PC-9 (cell line): ENCODE results near the gene PHLPP1. TPM values are rescaled to one million over a fixed set of nuclear protein-coding genes. Genes with fewer than 3 reads are reported as not detected.

Source experiments
- BruUV-seq: library from RNA; stranded (reverse); fragments of 400-500 nt; replicated peaks from 2 replicates; lab custom pipeline; 2021; lab: Mats Ljungman, UMichigan
- CTCF ChIA-PET: fragments of 300-600 bp; sonication (Branson Sonifier 250); formaldehyde crosslinking; loops from one replicate; lab custom pipeline; 2022; ENCODE audit warnings: antibody characterized with exemption; lab: Charles Lee
- POLR2A ChIA-PET: fragments of 300-600 bp; sonication (Branson Sonifier 250); formaldehyde crosslinking; loops from one replicate; lab custom pipeline; 2022; ENCODE audit warnings: antibody characterized with exemption; ENCODE audit not compliant: unreplicated experiment; lab: Charles Lee
- DNase-seq, 2 experiments: peaks; one replicate each; pipeline versions ENCODE4 v3.0.0 to v3.0.0-alpha.2; 2015 to 2022; ENCODE audit warnings: mixed read lengths in 1 of 2
- H2AFZ ChIP-seq: fragments of 200-600 bp; sonication (generic); 2 replicates; pipeline ENCODE4 v1.8.1; 2017; ENCODE audit warnings: antibody characterized with exemption
- H3F3A ChIP-seq: fragments of 200-600 bp; sonication (generic); 2 replicates; pipeline ENCODE4 v1.8.1; 2017; ENCODE audit warnings: antibody characterized with exemption, mild to moderate bottlenecking, low read depth; ENCODE audit not compliant: insufficient read depth
- H3K27ac ChIP-seq: fragments of 200-600 bp; sonication (generic); 2 replicates; pipeline ENCODE4 v1.6.1; 2016; ENCODE audit warnings: mixed run types
- H3K27me3 ChIP-seq: fragments of 200-600 bp; sonication (generic); 2 replicates; pipeline ENCODE4 v1.6.1; 2016; ENCODE audit warnings: low read depth, mixed run types; ENCODE audit not compliant: insufficient read depth
- H3K36me3 ChIP-seq: fragments of 200-600 bp; sonication (generic); 2 replicates; pipeline ENCODE4 v1.6.1; 2016; ENCODE audit warnings: low read depth, mixed run types
- H3K4me1 ChIP-seq: fragments of 200-600 bp; sonication (generic); replicated peaks from 2 replicates; pipeline ENCODE4 v1.6.1; 2016; ENCODE audit warnings: mixed run types; ENCODE audit not compliant: insufficient read depth
- H3K4me2 ChIP-seq: fragments of 200-600 bp; sonication (generic); 2 replicates; pipeline ENCODE4 v1.6.1; 2017; ENCODE audit warnings: mixed run types
- H3K4me3 ChIP-seq: fragments of 200-600 bp; sonication (generic); 2 replicates; pipeline ENCODE4 v1.6.1; 2016; ENCODE audit warnings: mixed run types
- H3K79me2 ChIP-seq: fragments of 200-600 bp; sonication (generic); 2 replicates; pipeline ENCODE4 v1.6.1; 2017; ENCODE audit warnings: low read depth, mixed run types
- H3K9me2 ChIP-seq: fragments of 200-600 bp; sonication (generic); 2 replicates; pipeline ENCODE4 v1.8.1; 2017; ENCODE audit warnings: mild to moderate bottlenecking; ENCODE audit not compliant: insufficient read depth
- H3K9me3 ChIP-seq: fragments of 200-600 bp; sonication (generic); 2 replicates; pipeline ENCODE4 v1.8.1; 2016; ENCODE audit warnings: low read depth; ENCODE audit not compliant: insufficient read depth
- H4K20me1 ChIP-seq: fragments of 200-600 bp; sonication (generic); 2 replicates; pipeline ENCODE4 v1.8.1; 2017; ENCODE audit not compliant: insufficient read depth
- EZH2 ChIP-seq: fragments of 200-600 bp; sonication (generic); IDR thresholded peaks from 2 replicates; pipeline ENCODE4 v1.8.0; 2017; ENCODE audit warnings: antibody characterized with exemption, low read depth
- intact Hi-C: fragments of 100-400 bp; cut with micrococcal nuclease; formaldehyde crosslinking; loops from one replicate; pipeline ENCODE4 v1.10.0; 2022; ENCODE audit not compliant: unreplicated experiment
- total RNA-seq: library from RNA; stranded (reverse); gene quantifications from 2 replicates; pipeline ENCODE4 v1.2.3, GENCODE V29; 2021
- TF ChIP-seq, protein P1 (sequence below): fragments of 200-600 bp; sonication (generic); conservative IDR thresholded peaks from 2 replicates; pipeline ENCODE4 v1.6.1; 2017; ENCODE audit warnings: mixed run types, antibody characterized with exemption, mild to moderate bottlenecking, moderate library complexity

Gene PHLPP1
- total RNA-seq, 1 experiment from 2014 or later, result 21.1 TPM

DNA sequence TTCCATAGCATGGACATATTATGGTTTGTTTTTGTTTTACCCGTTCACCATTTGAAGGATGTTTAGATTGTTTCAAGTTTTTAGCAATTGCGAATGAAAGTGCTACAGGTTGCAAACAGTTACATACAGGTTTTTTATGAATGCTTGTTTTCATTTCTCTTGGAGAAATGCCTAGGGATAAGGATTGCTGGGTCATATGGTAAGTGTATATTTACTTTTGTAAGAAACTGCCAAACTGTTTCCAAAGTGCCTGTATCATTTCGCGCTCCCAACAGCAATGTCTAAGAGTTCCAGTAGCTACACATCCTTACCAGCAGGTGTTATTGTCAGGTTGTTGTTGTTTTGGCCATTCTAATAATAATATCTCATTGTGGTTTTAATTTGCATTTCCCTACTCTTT lies 251.7 kb downstream of the PHLPP1 start:
- ChIA-PET POLR2A (interaction anchor here (0.5 kb wide), 1 partner anchor 249 kb away, joined by 3 read pairs; no protein-coding TSS in a partner anchor), CTCF (no interaction called here)
- H3K27ac ChIP-seq, result no peak overlapping the region
- H2AFZ ChIP-seq, result no peak overlapping the region
- TF ChIP-seq, protein P1, sequence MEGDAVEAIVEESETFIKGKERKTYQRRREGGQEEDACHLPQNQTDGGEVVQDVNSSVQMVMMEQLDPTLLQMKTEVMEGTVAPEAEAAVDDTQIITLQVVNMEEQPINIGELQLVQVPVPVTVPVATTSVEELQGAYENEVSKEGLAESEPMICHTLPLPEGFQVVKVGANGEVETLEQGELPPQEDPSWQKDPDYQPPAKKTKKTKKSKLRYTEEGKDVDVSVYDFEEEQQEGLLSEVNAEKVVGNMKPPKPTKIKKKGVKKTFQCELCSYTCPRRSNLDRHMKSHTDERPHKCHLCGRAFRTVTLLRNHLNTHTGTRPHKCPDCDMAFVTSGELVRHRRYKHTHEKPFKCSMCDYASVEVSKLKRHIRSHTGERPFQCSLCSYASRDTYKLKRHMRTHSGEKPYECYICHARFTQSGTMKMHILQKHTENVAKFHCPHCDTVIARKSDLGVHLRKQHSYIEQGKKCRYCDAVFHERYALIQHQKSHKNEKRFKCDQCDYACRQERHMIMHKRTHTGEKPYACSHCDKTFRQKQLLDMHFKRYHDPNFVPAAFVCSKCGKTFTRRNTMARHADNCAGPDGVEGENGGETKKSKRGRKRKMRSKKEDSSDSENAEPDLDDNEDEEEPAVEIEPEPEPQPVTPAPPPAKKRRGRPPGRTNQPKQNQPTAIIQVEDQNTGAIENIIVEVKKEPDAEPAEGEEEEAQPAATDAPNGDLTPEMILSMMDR, result no peak
- TF ChIP-seq EZH2, result no peak
- no peaks in the 10 kb centered on the region for H4K20me1 ChIP-seq
- no peaks in the 10 kb centered on the region for H3K9me3 ChIP-seq
- BruUV-seq, result no TSS peak
- no peak overlapping the region for H3K4me3 ChIP-seq
- no peaks in the 10 kb centered on the region for H3K4me1 ChIP-seq
- no peak for DNase-seq
- no peaks in the 10 kb centered on the region for H3K27me3 ChIP-seq
- peaks cover 11% of the 10 kb centered on the region for H3K36me3 ChIP-seq
- no peaks in the 10 kb centered on the region for H3K9me2 ChIP-seq
- H3K79me2 ChIP-seq, result no peaks in the 10 kb centered on the region
- intact Hi-C loops, result no loop called here
- no peak overlapping the region for H3K4me2 ChIP-seq
- no peaks in the 10 kb centered on the region for H3F3A ChIP-seq

DNA sequence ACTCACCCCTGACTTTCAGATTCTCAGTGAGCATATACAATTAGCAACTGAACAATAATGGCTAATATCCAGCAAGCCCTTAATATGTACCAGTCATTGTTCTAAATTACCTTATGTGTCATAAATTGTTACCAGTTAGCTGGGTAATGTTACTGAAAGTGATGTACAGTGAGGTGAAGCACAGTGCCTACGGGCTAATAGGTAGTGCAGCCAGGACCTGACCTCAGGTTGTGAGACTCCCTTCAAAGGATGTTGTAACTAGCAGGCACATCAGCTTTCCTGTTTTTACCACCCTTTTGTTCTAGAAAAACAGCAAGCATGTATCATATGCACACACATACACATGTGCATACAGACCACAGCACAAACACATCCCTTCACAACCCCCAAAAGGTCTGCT lies 258.3 kb downstream of the PHLPP1 start:
- Histone ChIP-seq H3K79me2 (no peaks in the 10 kb centered on the region), H3K9me3 (no peaks in the 10 kb centered on the region), H3K27ac (no peak overlapping the region), H3K27me3 (no peaks in the 10 kb centered on the region), H2AFZ (no peak overlapping the region), H4K20me1 (no peaks in the 10 kb centered on the region), H3K9me2 (no peaks in the 10 kb centered on the region), H3K4me2 (no peak overlapping the region), H3F3A (no peaks in the 10 kb centered on the region), H3K4me3 (no peak overlapping the region), H3K4me1 (no peaks in the 10 kb centered on the region), H3K36me3 (no peaks in the 10 kb centered on the region; the same call in 1 of the 2 replicates)
- no TSS peak for BruUV-seq
- intact Hi-C loops, result no loop called here
- CTCF ChIA-PET, result no interaction called here
- DNase-seq, result no peak
- no peak for TF ChIP-seq EZH2
- TF ChIP-seq, protein P1, result no peak
- POLR2A ChIA-PET, result no interaction called here

DNA sequence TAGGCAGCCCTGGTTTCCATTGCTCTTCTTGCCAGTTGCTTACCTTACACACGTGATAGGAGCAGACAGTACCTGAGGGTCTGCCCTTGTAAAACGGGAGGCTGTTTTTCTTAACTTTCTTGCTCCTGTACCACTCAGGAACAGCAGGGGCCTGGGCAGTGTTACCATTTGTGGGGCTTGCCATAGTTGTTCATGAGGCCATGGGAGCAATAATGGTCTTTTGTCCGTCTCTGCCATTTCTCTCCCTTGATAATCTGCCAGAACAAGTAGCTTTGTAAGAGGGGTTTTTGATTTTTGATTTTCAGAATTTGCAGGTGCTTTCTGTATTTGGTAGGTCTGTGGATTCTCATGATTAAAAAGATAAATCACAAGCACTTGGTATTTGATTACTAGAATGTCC lies 259.0 kb downstream of the PHLPP1 start:
- intact Hi-C loops, result no loop called here

More for the DNA sequence above, 259.0 kb downstream of the PHLPP1 start:
- Histone ChIP-seq H3K4me3 (no peak overlapping the region), H3K79me2 (no peaks in the 10 kb centered on the region), H3K36me3 (peaks cover 3% of the 10 kb centered on the region; the same call in 1 of the 2 replicates), H3K4me2 (no peak overlapping the region), H3K9me3 (no peaks in the 10 kb centered on the region), H3K27me3 (no peaks in the 10 kb centered on the region), H3K27ac (no peak overlapping the region), H4K20me1 (no peaks in the 10 kb centered on the region), H3F3A (0 out of 2 replicates have a peak, but pooled peaks cover 2% of the 10 kb centered on the region), H2AFZ (no peak overlapping the region), H3K4me1 (peaks cover 3% of the 10 kb centered on the region), H3K9me2 (no peaks in the 10 kb centered on the region)
- ChIA-PET CTCF (no interaction called here), POLR2A (no interaction called here)
- BruUV-seq, result no TSS peak
- DNase-seq, result no peak
- TF ChIP-seq EZH2, result no peak
- TF ChIP-seq, protein P1, result no peak
